Measurements from ENCODE around the gene ARHGEF37. TPM values are rescaled to one million over a fixed set of nuclear protein-coding genes. Genes with fewer than 3 reads are reported as not detected.
A peak's percentile ranks its signal among the peaks of the same experiment; 100 is the strongest.

Gene ARHGEF37
- total and polyA plus RNA-seq, 9 of the 15 experiments (the other 6 are each of a cell fraction or from before 2014, with no cell fraction given) = 0.01 to 0.27 (median 0.05) TPM

DNA sequence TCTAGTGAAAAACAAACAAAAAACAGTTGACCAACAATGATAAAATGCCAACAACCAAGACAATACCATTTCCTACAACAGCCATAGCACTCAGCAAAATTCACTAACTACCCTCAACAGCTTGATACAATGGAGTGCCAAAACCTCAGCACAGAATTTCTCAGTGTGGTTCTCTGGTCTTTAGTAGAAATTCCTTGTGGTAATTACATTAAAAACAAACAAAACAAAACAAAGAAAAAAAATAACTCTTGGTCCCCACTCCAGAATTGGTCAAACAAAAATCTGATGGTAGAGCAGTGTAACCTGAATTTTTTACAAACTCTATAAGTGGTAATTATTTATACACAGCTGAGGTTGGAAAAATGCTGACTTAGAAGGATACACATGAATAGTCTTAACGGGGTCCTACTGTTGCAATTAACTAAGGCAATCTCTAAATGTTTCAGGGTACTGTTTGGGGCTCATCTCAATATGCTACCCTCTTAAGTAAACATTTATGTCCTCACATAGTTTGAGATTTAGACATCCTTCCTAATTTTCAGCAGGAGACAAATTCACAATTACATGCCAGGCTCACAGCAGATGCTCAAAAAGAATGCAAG lies 43.8 kb upstream of the ARHGEF37 start:
- peaks cover 96% of the 10 kb centered on the region for H3K79me2 ChIP-seq (ENCODE audit: control insufficient read depth, insufficient read depth, low read length)
- ATAC-seq (no peak), DNase-seq (ENCODE audit: extremely low read depth in 1 of 4, low spot score in 3 of 4) (no peak), FAIRE-seq (no peak)
- no peak overlapping the region for H3K4me2 ChIP-seq (ENCODE audit: insufficient read depth, low read length)
- WGBS (ENCODE audit: insufficient coverage, low coverage, missing lambda C conversion rate) = 81% methylated on average over 1 of the region's 1 CpG
- H3K27me3 ChIP-seq (ENCODE audit: control insufficient read depth in 2 of 2, insufficient read depth in 2 of 2, low read length in 2 of 2) = no peaks in the 10 kb centered on the region
- no peak overlapping the region for H3K4me3 ChIP-seq
- H3K9me3 ChIP-seq (replicated peaks; ENCODE audit: control insufficient read depth, insufficient read depth, low read depth, low read length) = no peaks in the 10 kb centered on the region
- CTCF ChIA-PET (ENCODE audit: low intra/inter-chr PET ratio) = no interaction called here
- peaks cover 18% of the 10 kb centered on the region for H4K20me1 ChIP-seq (replicated peaks; ENCODE audit: control insufficient read depth, insufficient read depth, low read length)
- TF ChIP-seq C11orf30 (IDR thresholded peaks at IDR 0.05; ENCODE audit: low read depth) (peak; percentile 35; the same call in 1 of the 2 replicates), MAFG (tag; conservative IDR thresholded peaks at IDR 0.05) (0 out of 2 replicates have a peak, but pooled peaks have one; percentile 13), KAT2B (IDR thresholded peaks at IDR 0.05; ENCODE audit: low read depth, low read length) (no peak), MAFF (IDR thresholded peaks at IDR 0.05; ENCODE audit: low read length) (peak; percentile 25; the same call in 1 of the 2 replicates), TBL1XR1 (IDR thresholded peaks at IDR 0.05; ENCODE audit: low read length in 2 of 2) (no peak), TBP (optimal IDR thresholded peaks at IDR 0.05; ENCODE audit: low read depth, low read length) (no peak), ZNF316 (IDR thresholded peaks at IDR 0.05) (peak; percentile 58; the same call in 1 of the 2 replicates)
- no peak overlapping the region for H3K27ac ChIP-seq (ENCODE audit: extremely low read depth, low read depth, low read length)
- POLR2A ChIA-PET = interaction anchor here (1.8 to 5.5 kb wide), 3 partner anchors 7 to 22 kb away, joined by 5 to 38 read pairs (median 5); partner anchors contain the start of gene CSNK1A1
- intact Hi-C loops (cut with micrococcal nuclease) (no loop called here), in situ Hi-C loops (cut with MboI) (no loop called here)
- no TSS peak for BruUV-seq (replicated peaks)
- H3K9me1 ChIP-seq (ENCODE audit: control insufficient read depth, insufficient read depth, low read length) = no peaks in the 10 kb centered on the region
- H3K9ac ChIP-seq (ENCODE audit: insufficient read depth in 1 of 2, low read depth in 2 of 2, low read length in 2 of 2) = no peak overlapping the region
- H3K36me3 ChIP-seq (ENCODE audit: control insufficient read depth, insufficient read depth, low read length) = peaks cover 70% of the 10 kb centered on the region
- no peaks in the 10 kb centered on the region; a peak in 1 of 5 replicates for H3K4me1 ChIP-seq (replicated peaks in 1 of 2; ENCODE audit: control insufficient read depth in 2 of 2, insufficient read depth in 2 of 2, low read length in 2 of 2)
- no peak overlapping the region for H2AFZ ChIP-seq (ENCODE audit: low read depth, low read length)

Measured in K562 (cell line).